Skeletal muscle cell (primary cell): ENCODE measurements around the gene KCNK6.
"Not testable (repeated sequence)": the region's sequence is repeated elsewhere in the genome, so short reads cannot be mapped to it uniquely, and the experiment has no call there.

Experiments used
- DNase-seq: peaks from one replicate; pipeline ENCODE4 v3.0.0-alpha.2; 2010; ENCODE audit warnings: low read depth
- H3K4me3 ChIP-seq: 2 replicates; pipeline ENCODE4 v1.5.1; 2011; ENCODE audit warnings: low read depth, mild to moderate bottlenecking, control low read depth, low read length, moderate library complexity

KCNK6 gene

DNA sequence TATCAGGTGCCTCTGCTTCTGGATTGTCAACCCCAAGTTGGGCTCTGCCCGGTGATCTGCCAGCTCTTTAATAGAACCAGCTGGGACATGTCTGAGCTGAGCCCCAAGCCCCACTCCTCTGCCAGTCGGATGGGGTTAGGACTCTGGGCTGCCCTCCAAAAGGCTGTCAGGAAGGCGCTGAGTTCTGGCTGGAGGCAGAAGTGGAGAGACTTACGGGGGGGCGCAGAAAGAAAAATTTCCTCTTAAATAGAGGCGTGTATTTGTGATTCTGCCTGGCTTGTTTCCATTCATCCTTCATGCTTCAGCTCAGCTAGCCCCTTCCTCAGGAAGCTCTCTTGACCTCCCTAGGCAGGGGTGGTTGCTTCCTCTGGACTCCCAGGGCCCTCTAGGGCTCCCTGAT, 985 bp upstream of the KCNK6 start:
- DNase-seq: no peak

DNA sequence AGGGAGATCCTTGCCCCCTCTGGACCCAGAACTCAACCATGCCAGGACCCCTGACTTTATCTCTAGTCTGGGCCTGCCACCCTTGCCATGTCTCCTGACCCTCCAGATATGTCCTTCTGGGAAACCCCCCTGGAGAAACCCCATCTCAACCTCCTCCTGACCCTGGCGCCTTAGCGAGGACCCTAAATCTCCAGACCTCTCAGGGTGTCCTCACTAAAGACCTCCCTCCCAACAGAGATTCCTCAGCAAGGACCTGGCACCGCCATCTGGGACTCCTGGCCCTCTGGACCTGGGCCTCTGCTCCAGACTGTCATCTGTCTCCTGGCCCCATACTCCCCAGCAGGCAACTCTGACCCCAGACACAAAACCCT, 1.3 kb downstream of the KCNK6 start:
- DNase-seq: no peak
- H3K4me3 ChIP-seq: no peak overlapping the region

More for the DNA sequence above, 985 bp upstream of the KCNK6 start:
- H3K4me3 ChIP-seq: no peak overlapping the region

DNA sequence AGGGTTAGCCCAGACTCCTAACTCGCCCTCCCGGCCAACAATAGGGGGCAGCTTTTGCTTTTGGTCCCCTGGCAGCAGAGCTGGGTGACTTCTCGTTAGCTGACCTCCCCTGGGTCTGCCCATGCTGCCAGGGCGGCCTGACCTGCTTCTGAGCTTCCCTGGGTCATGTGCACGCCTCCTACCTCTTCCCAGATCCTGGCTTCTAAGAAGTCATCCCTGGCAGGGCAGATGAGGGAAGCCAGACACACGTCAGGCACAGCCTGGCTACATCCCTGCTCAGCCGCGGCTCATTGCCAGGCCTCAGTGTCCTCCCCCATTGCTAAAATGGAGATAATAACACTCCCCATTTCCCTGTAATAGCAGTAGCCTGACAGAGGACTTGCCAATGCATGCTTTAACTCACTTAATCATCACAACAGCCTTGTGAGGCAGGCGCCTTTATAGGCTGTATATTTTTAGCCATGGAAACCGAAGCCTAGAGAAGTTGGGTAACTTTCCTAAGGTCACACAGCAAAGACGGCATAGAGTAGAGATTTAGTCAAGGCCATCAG, 2.1 kb downstream of the KCNK6 start:
- DNase-seq: no peak
- no peak overlapping the region for H3K4me3 ChIP-seq

DNA sequence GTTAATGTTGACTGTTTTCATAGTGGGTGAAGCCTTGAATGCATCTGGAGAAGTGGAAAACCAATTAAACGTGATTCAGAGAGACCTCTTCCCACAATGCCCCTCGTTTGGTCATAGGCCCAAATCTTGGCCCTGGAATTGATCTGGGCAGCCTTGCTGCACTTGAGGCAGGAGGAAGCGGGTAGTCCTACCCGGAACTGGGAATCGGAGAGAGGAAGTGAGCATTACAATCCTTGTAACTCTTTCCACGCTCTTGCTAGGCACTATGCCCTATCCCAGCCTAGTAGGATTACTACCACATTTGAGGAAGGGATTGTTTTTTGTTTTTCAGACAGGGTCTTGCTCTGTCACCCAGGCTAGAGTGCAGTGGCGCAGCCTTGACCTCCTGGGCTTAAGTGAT, 3.6 kb downstream of the KCNK6 start:
- H3K4me3 ChIP-seq: no peak overlapping the region
- DNase-seq: no peak

DNA sequence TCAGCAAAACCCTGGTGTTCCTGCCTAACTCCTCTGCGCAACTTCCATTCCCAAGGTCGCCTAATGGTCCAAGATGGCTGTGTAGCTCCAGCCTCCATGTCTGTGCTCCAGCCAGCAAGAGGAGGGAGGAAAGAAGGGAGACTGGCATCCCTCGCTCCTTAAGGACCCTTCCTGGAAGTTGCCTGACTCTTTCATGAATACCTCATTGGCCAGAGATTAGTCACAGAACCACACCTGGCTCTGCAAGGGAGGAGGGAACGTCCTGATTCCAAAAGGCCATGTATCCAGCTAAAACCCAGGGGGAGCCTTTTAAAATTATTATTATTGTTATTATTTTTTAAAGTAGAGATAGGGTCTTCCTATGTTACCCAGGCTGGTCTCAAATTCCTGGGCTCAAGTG, 4.8 kb downstream of the KCNK6 start:
- no peak for DNase-seq
- no peak overlapping the region for H3K4me3 ChIP-seq

DNA sequence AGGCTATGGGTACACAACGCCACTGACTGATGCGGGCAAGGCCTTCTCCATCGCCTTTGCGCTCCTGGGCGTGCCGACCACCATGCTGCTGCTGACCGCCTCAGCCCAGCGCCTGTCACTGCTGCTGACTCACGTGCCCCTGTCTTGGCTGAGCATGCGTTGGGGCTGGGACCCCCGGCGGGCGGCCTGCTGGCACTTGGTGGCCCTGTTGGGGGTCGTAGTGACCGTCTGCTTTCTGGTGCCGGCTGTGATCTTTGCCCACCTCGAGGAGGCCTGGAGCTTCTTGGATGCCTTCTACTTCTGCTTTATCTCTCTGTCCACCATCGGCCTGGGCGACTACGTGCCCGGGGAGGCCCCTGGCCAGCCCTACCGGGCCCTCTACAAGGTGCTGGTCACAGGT, 6.9 kb downstream of the KCNK6 start:
- no peak for DNase-seq
- H3K4me3 ChIP-seq: no peak overlapping the region

DNA sequence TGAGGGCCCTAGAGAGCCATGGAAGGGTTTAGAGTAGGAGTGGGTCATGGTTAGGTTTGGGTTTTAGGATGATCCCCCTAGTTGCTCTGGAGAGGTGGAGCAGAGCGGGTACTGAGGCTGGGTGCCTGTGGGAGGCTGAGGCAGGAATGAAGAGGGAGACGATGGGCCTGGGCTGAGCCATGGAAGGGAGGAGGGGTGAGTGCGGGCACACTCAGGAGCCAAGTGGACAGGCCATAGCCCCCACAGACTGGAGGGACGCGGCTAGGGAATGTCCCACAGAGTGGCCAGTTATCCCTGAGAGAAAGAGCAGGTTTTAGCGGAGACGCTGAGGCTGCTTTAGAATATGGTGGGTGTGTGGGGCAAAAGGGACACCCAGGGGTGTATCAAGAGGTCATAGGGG, 10.0 kb downstream of the KCNK6 start:
- no peak overlapping the region for H3K4me3 ChIP-seq
- DNase-seq: no peak

DNA sequence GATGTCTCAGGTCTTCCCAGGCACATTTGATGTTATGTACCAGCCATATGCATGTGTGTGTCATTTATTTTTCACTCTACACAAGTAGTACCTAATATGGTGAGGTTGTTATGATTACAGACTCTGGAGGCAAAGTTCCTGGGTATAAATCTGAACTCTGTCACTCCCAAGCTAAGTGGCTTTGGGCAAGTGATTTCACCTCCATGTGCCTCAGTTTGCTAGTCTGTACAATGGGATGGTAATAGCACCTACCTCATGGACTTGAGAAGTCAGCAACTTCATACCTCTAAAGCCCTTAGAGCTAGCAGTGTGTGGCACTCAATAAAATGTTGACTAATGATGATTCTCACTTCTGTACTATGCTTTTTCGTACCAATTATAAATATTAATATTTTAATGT, 12.1 kb downstream of the KCNK6 start:
- no peak for DNase-seq
- H3K4me3 ChIP-seq: no peak overlapping the region

DNA sequence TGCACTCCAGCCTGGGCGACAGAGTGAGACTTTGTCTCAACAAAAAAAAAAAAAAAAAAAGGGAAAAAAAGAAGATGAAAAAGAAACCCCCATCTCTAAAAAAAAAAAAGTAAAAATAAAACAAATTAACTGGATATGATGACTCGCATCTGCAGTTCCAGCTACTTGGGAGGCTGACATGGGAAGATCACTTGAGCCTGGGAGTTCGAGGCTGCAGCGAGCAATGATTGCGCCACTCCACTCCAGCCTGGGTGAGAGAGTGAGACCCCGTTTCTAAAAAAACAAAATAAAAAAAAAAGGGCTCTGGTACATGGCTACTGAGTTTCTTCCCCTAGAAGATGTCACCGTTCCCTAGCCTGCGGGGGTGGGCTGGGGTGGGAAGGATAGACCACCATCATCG, 13.6 kb downstream of the KCNK6 start:
- no peak for DNase-seq
- H3K4me3 ChIP-seq: no peak overlapping the region

DNA sequence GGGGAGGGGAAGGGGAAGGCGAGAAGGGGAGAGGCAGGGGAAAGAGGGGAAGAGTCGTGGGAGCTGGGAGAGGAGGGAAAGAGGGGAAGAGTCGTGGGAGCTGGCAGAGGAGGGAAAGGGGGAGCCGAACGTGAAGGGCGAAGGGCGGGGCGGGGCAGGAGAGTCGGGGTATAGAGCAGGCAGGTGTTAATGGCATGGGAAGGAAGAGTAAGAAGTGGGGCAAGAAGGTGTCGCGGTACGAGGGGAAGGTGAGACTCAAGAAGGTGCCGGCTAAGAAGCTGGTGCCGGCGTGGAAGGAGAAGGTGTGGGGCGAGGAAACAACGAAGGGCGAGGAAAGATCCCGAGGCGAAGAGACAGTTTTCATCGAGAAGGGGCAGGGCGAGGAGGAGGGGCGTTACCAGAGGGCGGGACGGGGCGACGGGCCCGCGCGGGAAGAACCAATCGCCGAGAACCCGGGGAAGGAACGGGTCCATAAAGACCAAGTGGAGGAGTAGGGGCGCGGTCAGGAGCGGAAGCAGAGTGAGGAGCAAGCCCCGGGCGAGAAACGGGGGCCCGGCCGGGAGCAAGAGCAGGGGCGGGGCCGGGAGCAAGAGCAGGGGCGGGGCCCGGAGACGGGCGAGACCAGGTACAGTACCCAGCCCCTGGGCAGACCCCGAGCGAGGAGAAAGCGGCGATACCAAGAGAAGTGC, 16.4 kb downstream of the KCNK6 start:
- peak overlapping the region; percentile 88 for H3K4me3 ChIP-seq
- DNase-seq: peak; percentile 78

DNA sequence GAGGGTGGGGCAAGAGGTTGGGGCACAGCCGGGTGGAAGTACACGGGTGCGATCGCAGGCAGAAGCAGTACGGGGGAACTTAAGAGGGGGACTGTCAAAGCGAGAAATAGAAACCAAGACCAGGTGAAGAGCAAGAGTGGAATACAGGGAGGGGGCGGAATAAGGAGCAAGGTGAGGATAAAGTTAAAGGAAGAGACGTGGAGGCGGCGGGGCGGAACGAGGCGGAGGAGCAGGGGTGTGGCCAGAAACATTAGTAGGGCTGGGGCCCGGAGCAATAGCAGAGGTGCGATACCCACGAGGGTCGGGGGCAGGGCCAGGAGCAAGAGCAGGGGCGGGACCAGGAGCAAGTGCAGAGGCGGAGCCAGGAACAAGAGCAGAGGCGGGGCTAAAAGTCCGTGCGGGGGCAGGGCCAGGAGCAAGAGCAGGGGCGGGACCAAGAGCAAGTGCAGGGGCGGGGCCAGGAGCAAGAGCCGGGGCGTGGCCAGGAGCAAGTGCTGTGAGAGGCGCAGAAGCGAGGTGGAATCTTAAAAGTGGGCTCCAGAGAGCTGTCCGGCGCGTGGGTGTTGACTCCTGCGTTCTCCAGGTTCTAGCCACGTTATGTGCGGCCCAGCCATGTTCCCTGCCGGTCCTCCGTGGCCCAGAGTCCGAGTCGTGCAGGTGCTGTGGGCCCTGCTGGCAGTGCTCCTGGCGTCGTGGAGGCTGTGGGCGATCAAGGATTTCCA, 17.2 kb downstream of the KCNK6 start:
- peak overlapping the region; percentile 88 for H3K4me3 ChIP-seq
- DNase-seq: peak; percentile 39

DNA sequence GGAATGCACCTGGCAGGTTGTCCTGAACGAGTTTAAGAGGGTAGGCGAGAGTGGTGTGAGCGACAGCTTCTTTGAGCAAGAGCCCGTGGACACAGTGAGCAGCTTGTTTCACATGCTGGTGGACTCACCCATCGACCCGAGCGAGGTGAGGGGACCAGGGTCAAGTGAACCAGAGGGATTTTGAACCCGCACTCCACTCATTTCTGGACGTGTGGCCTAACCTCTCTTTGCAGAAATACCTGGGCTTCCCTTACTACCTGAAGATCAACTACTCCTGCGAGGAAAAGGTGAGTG, 17.7 kb downstream of the KCNK6 start:
- DNase-seq: no peak
- peak overlapping the region; percentile 88 for H3K4me3 ChIP-seq

DNA sequence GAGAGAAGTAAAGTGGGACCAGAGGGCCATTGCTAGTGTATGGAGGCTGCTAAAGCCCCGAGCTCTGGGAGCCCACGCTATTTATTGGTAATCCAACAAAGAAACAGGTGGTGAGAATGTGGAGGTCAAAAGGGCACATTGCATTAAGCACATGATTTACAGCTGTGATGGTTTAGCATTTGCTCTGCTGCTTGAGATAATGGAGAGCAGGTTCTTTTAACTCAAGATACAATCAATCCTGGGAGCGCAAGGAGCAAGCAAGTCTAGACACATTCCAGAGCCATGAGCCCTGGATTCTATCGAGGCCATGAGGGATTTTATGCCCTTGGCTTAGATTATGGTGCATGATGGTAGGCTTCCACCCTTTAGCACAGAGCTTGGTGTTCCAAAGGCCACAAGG, 19.4 kb downstream of the KCNK6 start:
- not testable (repeated sequence) for H3K4me3 ChIP-seq, DNase-seq

DNA sequence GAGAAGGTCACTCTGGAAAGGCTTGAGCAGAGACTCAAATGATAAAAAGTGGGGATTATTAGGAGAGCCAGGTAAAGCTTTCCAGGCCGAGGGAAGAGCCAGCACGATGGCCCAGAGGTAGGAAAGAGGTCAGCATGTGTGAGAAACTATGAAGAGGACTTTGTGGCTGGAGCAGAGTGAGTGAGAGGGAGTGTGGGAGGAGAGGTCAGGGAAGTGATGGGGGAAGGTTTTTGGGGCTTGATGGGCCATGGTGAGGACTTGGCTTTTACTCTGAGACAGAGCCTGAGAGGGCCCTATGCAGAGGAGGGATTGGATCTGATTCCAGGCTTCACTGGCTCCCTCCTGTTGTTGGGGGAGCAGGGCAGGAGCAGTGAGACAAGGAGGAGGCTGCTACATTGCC, 21.3 kb downstream of the KCNK6 start:
- no peak for DNase-seq
- no peak overlapping the region for H3K4me3 ChIP-seq

DNA sequence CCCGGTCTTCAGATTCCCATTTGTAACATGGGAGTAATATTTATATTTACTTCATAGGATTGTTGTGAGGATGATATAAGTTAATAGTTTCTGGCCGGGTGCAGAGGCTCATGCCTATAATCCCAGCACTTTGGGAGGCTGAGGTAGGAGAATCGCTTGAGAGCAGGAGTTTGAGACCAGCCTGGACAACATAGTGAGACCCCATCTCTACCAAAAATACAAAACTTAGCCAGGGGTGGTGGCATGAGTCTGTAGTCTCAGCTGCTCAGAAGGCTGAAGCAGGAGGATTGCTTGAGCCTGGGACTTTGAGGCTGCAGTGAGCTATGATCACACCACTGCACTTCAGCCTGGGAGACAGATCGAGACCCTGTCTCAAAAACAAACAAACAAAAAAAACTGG, 27.2 kb downstream of the KCNK6 start:
- no peak overlapping the region for H3K4me3 ChIP-seq
- no peak for DNase-seq

DNA sequence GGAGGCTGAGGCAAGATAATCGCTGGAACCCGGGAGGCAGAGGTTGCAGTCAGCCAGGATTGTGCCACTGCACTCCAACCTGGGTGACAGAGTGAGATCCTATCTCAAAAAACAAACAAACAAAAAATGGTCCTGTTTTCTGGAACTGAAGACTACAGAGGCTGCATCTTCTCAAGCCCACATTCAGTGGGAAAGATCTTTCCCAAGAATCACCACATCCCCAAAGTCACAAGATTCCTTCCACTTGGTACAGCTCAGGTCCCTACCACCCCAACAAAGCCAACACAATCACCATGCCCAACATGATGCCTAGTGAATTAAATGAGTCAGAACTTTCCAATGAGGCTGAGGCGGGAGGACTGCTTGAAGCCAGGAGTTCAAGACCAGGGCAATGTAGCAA, 31.2 kb downstream of the KCNK6 start:
- DNase-seq: no peak
- no peak overlapping the region for H3K4me3 ChIP-seq

DNA sequence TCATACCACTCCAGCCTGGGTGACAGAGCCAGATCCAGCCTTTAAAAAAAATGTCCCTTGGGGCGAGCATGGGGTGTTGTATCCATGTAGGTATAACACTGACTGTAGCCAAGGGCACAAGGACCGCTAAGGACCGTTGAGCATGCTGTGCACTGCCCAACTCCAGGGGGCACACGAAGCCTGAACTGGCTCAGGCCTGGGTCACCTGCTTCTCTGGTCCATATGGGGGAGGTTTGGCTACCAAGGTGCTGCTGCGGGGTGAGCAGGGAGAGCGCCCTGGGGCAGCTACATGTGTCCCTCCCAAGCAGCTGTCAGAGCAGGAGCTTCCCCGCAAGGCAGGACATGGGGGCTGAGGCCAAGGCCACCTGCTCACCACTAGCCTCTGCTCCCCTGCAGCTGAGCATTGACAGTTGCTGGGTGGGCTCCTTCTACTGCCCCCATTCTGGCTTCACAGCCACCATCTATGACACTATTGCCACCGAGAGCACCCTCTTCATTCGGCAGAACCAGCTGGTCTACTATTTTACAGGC, 32.3 kb downstream of the KCNK6 start:
- DNase-seq: no peak
- H3K4me3 ChIP-seq: no peak overlapping the region

DNA sequence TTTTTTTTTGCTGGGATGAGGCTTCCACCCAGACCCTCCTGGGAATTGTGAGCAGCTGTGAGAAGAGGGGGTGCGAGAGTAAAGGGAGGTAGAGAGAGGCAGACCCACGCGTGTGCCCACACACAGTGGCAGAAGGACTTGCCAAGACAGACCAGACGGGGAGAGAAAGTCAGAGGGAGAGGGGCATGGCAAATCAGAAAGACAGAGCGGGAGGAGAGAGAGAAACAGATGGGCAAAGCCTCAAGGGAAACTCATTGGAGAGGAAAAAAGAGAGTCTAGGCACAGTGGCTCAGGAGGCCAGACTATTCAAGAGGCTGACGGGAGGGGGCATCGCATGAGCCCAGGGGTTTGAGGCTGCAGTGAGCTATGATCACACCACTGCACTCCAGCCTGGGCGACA, 33.0 kb downstream of the KCNK6 start:
- DNase-seq: no peak
- no peak overlapping the region for H3K4me3 ChIP-seq

DNA sequence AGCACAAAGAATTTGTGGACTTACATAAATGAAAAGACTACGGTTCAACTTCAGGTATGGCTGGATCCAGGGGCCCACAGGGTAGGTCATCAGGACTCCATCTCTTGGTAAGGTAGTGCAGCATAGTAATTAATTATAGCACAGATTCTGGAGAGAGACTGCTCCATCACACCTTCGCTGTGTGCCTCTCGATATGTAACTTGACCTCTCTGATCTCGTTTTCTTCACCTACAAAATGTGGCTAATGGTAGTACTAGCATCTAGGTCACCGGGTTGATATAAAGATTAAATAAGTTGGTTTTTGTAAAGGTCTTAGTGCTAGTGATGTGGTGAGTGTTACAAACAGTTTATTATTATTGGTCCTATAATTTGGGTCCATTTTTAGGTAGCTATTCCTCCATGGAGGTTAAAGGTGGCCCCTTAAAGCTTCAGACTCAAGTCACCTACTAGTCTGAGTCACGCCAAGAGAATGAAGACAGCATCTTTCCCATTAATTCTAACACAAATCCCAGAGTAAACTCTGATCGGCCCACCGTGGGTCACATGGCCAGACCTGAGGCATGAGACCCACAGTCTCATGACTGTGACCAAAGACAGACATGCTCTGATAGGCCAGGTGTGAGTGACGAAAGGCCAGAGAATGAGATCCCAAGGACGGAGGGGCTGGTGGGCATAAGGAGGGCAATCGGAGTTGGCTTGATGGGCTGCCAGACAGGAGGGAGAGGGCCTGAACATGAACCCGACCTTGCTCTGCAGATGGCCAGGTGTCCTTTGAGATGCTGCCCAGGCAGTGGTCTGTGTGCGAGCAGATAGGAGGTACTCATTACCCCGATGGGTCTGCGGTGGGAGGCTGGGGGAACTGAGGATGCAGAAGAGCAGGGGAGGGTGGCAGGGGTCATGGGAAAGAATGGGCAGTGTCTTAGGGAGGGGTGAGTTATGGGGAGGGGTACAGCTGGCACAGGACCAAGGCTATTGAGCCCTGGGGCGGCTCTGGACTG, 36.4 kb downstream of the KCNK6 start:
- H3K4me3 ChIP-seq: no peak overlapping the region
- no peak for DNase-seq

DNA sequence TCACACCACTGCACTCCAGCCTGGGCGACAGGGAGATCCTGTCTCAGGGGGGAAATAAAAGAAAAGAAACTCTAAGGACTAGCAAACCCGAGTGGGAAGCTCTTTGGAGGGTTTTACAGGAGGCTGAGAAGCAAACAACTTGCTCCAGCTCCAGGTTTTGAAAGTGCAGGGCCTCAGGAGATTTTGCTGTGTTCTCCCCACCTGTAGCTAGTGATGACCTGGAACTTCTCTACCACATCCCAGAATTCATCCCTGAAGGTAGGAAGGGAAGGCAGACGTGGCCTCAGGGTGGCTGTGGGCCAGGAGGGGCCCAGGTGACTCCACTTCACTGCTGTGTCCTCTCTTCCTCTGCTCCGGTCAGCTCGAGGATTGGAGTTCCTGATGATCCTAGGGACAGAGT, 38.4 kb downstream of the KCNK6 start:
- DNase-seq: no peak
- no peak overlapping the region for H3K4me3 ChIP-seq
